Progenitor cell of endocrine pancreas (in vitro differentiated cells): Measurements from ENCODE around the gene ALOX5. TPM values are rescaled to one million over a fixed set of nuclear protein-coding genes. Genes with fewer than 3 reads are reported as not detected.

Experiments
- DNase-seq: peaks from one replicate; pipeline ENCODE4 v3.0.0; 2021; ENCODE audit warnings: low spot score; ENCODE audit not compliant: unreplicated experiment
- H3K27ac Mint-ChIP-seq: 2 replicates; pipeline ENCODE4 v1.8.0; 2021; ENCODE audit warnings: mild to moderate bottlenecking, moderate library complexity, mixed read lengths
- H3K27me3 Mint-ChIP-seq: 2 replicates; pipeline ENCODE4 v1.8.0; 2021; ENCODE audit warnings: mixed read lengths
- H3K36me3 Mint-ChIP-seq: 2 replicates; pipeline ENCODE4 v1.8.0; 2022; ENCODE audit warnings: mixed read lengths; ENCODE audit not compliant: insufficient read depth
- H3K4me1 Mint-ChIP-seq: 2 replicates; pipeline ENCODE4 v1.8.0; 2021; ENCODE audit warnings: low read depth, mixed read lengths
- H3K4me3 Mint-ChIP-seq: 2 replicates; pipeline ENCODE4 v1.8.0; 2021; ENCODE audit warnings: low read depth, mild to moderate bottlenecking, moderate library complexity, mixed read lengths
- H3K9me3 Mint-ChIP-seq: 2 replicates; pipeline ENCODE4 v1.8.0; 2021; ENCODE audit warnings: low read depth, mixed read lengths
- total RNA-seq: library from RNA; stranded (reverse); gene quantifications from 2 replicates; pipeline ENCODE4 v1.2.1, GENCODE V29; 2021
- TF ChIP-seq, protein P1 (sequence below): fragments of 200-600 bp; sonication (generic); IDR thresholded peaks from one replicate; pipeline ENCODE4 v1.5.0; 2021; ENCODE audit warnings: antibody characterized with exemption, mild to moderate bottlenecking; ENCODE audit not compliant: unreplicated experiment

ALOX5 gene
- total RNA-seq, 1 donor from 2014 or later, result 1.9 TPM

GRCh38 chr10:45454262-45454661, 80.2 kb downstream of the ALOX5 start:
- Mint-ChIP-seq H3K27ac (no peak overlapping the region), H3K4me1 (no peaks in the 10 kb centered on the region), H3K4me3 (no peak overlapping the region), H3K36me3 (peaks cover 9% of the 10 kb centered on the region), H3K27me3 (no peaks in the 10 kb centered on the region), H3K9me3 (no peaks in the 10 kb centered on the region)
- DNase-seq, result no peak
- TF ChIP-seq, protein P1, sequence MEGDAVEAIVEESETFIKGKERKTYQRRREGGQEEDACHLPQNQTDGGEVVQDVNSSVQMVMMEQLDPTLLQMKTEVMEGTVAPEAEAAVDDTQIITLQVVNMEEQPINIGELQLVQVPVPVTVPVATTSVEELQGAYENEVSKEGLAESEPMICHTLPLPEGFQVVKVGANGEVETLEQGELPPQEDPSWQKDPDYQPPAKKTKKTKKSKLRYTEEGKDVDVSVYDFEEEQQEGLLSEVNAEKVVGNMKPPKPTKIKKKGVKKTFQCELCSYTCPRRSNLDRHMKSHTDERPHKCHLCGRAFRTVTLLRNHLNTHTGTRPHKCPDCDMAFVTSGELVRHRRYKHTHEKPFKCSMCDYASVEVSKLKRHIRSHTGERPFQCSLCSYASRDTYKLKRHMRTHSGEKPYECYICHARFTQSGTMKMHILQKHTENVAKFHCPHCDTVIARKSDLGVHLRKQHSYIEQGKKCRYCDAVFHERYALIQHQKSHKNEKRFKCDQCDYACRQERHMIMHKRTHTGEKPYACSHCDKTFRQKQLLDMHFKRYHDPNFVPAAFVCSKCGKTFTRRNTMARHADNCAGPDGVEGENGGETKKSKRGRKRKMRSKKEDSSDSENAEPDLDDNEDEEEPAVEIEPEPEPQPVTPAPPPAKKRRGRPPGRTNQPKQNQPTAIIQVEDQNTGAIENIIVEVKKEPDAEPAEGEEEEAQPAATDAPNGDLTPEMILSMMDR, result no peak

GRCh38 chr10:45454859-45455258, 80.8 kb downstream of the ALOX5 start:
- no peak overlapping the region for H3K27ac Mint-ChIP-seq
- H3K9me3 Mint-ChIP-seq, result no peaks in the 10 kb centered on the region
- peaks cover 9% of the 10 kb centered on the region for H3K36me3 Mint-ChIP-seq
- TF ChIP-seq, protein P1, result no peak
- no peaks in the 10 kb centered on the region for H3K4me1 Mint-ChIP-seq
- H3K4me3 Mint-ChIP-seq, result no peak overlapping the region
- no peak for DNase-seq
- no peaks in the 10 kb centered on the region for H3K27me3 Mint-ChIP-seq

GRCh38 chr10:45456233-45456632, 82.2 kb downstream of the ALOX5 start:
- H3K27me3 Mint-ChIP-seq, result no peaks in the 10 kb centered on the region
- DNase-seq, result no peak

GRCh38 chr10:45456822-45457221, 82.8 kb downstream of the ALOX5 start:
- Mint-ChIP-seq H3K9me3 (no peaks in the 10 kb centered on the region), H3K27me3 (no peaks in the 10 kb centered on the region), H3K4me3 (no peak overlapping the region), H3K36me3 (peaks cover 11% of the 10 kb centered on the region), H3K4me1 (no peaks in the 10 kb centered on the region), H3K27ac (no peak overlapping the region)
- no peak for DNase-seq
- TF ChIP-seq, protein P1, result no peak

More at GRCh38 chr10:45456233-45456632, 82.2 kb downstream of the ALOX5 start:
- H3K36me3 Mint-ChIP-seq, result peaks cover 10% of the 10 kb centered on the region
- H3K4me1 Mint-ChIP-seq, result no peaks in the 10 kb centered on the region
- H3K9me3 Mint-ChIP-seq, result no peaks in the 10 kb centered on the region
- TF ChIP-seq, protein P1, result no peak
- H3K4me3 Mint-ChIP-seq, result no peak overlapping the region
- H3K27ac Mint-ChIP-seq, result no peak overlapping the region

GRCh38 chr10:45457487-45457886, 83.5 kb downstream of the ALOX5 start:
- no peaks in the 10 kb centered on the region for H3K9me3 Mint-ChIP-seq
- no peak overlapping the region for H3K27ac Mint-ChIP-seq
- TF ChIP-seq, protein P1, result no peak
- no peak overlapping the region for H3K4me3 Mint-ChIP-seq
- H3K27me3 Mint-ChIP-seq, result no peaks in the 10 kb centered on the region
- DNase-seq, result no peak
- no peaks in the 10 kb centered on the region for H3K4me1 Mint-ChIP-seq
- peaks cover 11% of the 10 kb centered on the region for H3K36me3 Mint-ChIP-seq
